Glomerular visceral epithelial cell (primary cell): ENCODE results near the gene B3GALNT2.
"Not testable (repeated sequence)": the region's sequence is repeated elsewhere in the genome, so short reads cannot be mapped to it uniquely, and the experiment has no call there.

Source experiments
- DNase-seq: peaks from one replicate; pipeline ENCODE4 v3.0.0-alpha.2; 2016; ENCODE audit errors: extremely low spot score

Gene B3GALNT2

GRCh38 chr1:235504122-235504493, at the start of gene B3GALNT2:
Gene B3GALNT2 (minus strand): TSS chr1:235504452. CDS start chr1:235504252, 200 bp downstream.
- no peak for DNase-seq

- DNase-seq = no peak
Observed at GRCh38 chr1:235553112-235553551, 48.9 kb upstream of the B3GALNT2 start.

GRCh38 chr1:235552146-235552716, 48.0 kb upstream of the B3GALNT2 start:
- no peak for DNase-seq

- DNase-seq = no peak
Observed at GRCh38 chr1:235549351-235550139, 45.3 kb upstream of the B3GALNT2 start.

- DNase-seq = not testable (repeated sequence)
Observed at GRCh38 chr1:235546369-235547155, 42.3 kb upstream of the B3GALNT2 start.

- peak; percentile 39 for DNase-seq
Observed at GRCh38 chr1:235545292-235545930, 41.2 kb upstream of the B3GALNT2 start.

- DNase-seq = not testable (repeated sequence)
Observed at GRCh38 chr1:235542845-235543244, 38.6 kb upstream of the B3GALNT2 start.

- DNase-seq = no peak
Observed at GRCh38 chr1:235533476-235534168, 29.4 kb upstream of the B3GALNT2 start.

GRCh38 chr1:235532360-235532759, 28.1 kb upstream of the B3GALNT2 start:
- peak; percentile 35 for DNase-seq

- no peak for DNase-seq
Observed at GRCh38 chr1:235527196-235527814, 23.1 kb upstream of the B3GALNT2 start.

GRCh38 chr1:235525314-235525713, 21.1 kb upstream of the B3GALNT2 start:
- no peak for DNase-seq

- no peak for DNase-seq
Observed at GRCh38 chr1:235516862-235517446, 12.7 kb upstream of the B3GALNT2 start.

- no peak for DNase-seq
Observed at GRCh38 chr1:235515844-235516512, 11.7 kb upstream of the B3GALNT2 start.

- peak; percentile 76 for DNase-seq
Observed at GRCh38 chr1:235513495-235514366, 9.5 kb upstream of the B3GALNT2 start.

- no peak for DNase-seq
Observed at GRCh38 chr1:235511470-235512240, 7.4 kb upstream of the B3GALNT2 start.

- DNase-seq = no peak
Observed at GRCh38 chr1:235510823-235511222, 6.6 kb upstream of the B3GALNT2 start.

- DNase-seq = no peak
Observed at GRCh38 chr1:235507623-235508022, 3.4 kb upstream of the B3GALNT2 start.
